Kidney (tissue), 14 donors: ENCODE data around the gene RHEB. TPM values are rescaled to one million over a fixed set of nuclear protein-coding genes. Genes with fewer than 3 reads are reported as not detected.

Experiments
- DNase-seq, 5 donors: peaks; one replicate each; pipeline ENCODE4 v3.0.0-alpha.2; 2013 to 2020
- FAIRE-seq: peaks from 2 replicates; lab custom pipeline; 2012; peaks lifted over from hg19 to GRCh38; lab: Jason Lieb, UNC
- H3K27ac ChIP-seq, 2 donors: one replicate each; pipeline ENCODE4 v1.7.0; 2013; ENCODE audit warnings: low read depth in 2 of 2, low read length in 2 of 2, inconsistent platforms in 1 of 2
- H3K27me3 ChIP-seq: one replicate; pipeline ENCODE4 v1.7.1; 2013; ENCODE audit warnings: low read length, inconsistent platforms; ENCODE audit not compliant: control insufficient read depth, insufficient read depth
- H3K36me3 ChIP-seq, 3 donors: one replicate each; pipeline versions ENCODE4 v1.7.0 to v1.7.1; 2013; ENCODE audit warnings: low read length in 3 of 3, control low read depth in 1 of 3, inconsistent platforms in 1 of 3; ENCODE audit not compliant: insufficient read depth in 3 of 3, control insufficient read depth in 2 of 3
- H3K4me1 ChIP-seq, 3 donors: one replicate each; pipeline versions ENCODE4 v1.7.0 to v1.7.1; 2013; ENCODE audit warnings: low read length in 3 of 3, inconsistent platforms in 1 of 3, low read depth in 1 of 3; ENCODE audit not compliant: control insufficient read depth in 2 of 3, insufficient read depth in 2 of 3
- H3K4me3 ChIP-seq, 3 donors: one replicate each; pipeline versions ENCODE4 v1.7.0 to v1.8.1; 2013; ENCODE audit warnings: low read length in 3 of 3, control low read depth in 1 of 3, inconsistent platforms in 1 of 3
- H3K9ac ChIP-seq, 3 donors: one replicate each; pipeline versions ENCODE4 v1.7.0 to v1.7.1; 2013; ENCODE audit warnings: low read length in 3 of 3, control low read depth in 1 of 3, inconsistent platforms in 1 of 3
- H3K9me3 ChIP-seq, 3 donors: one replicate each; pipeline versions ENCODE4 v1.7.0 to v1.7.1; 2013; ENCODE audit warnings: low read length in 3 of 3, control low read depth in 1 of 3, inconsistent platforms in 1 of 3; ENCODE audit not compliant: control insufficient read depth in 2 of 3, insufficient read depth in 1 of 3
- intact Hi-C: fragments of 100-400 bp; cut with DNase I; formaldehyde crosslinking; loops from one replicate; pipeline ENCODE4 v1.11.1; 2022
- polyA plus RNA-seq: library from polyadenylated mRNA; stranded (reverse); fragments of 350-450 nt; fragmentation: Illumina TruSeq; extraction: RNeasy Lipid Tissue Mini Kit (QIAGEN cat#74804); gene quantifications from one replicate; pipeline ENCODE4 v1.2.3, GENCODE V29; 2014; ENCODE audit warnings: low read depth, low replicate concordance; ENCODE audit not compliant: insufficient read depth
- total RNA-seq: library from RNA; stranded (reverse); fragmentation: NEBNext Ultra II Directional; extraction: Animal tissue kit (Norgen Biotek cat#: 25700); gene quantifications from one replicate; pipeline ENCODE4 v1.2.1, GENCODE V29; 2021
- TF ChIP-seq, protein P1 (sequence below): IDR thresholded peaks from 3 replicates; pipeline ENCODE4 v1.5.1; 2012; ENCODE audit warnings: mild to moderate bottlenecking, moderate library complexity, borderline replicate concordance; ENCODE audit not compliant: insufficient read depth; ENCODE audit errors: extremely low read depth
- donor health status: control.
- donor health status: control.
- donor health status: control.
- donor health status: control.
- donor health status: control.
- donor health status: DM: yes; HTN: yes; CAD: no.
- donor health status: Normal renal cell carcinoma (clear cell type).

Gene RHEB
- total and polyA plus RNA-seq, 2 donors from 2014 or later, result 92.7 to 123 TPM

DNA sequence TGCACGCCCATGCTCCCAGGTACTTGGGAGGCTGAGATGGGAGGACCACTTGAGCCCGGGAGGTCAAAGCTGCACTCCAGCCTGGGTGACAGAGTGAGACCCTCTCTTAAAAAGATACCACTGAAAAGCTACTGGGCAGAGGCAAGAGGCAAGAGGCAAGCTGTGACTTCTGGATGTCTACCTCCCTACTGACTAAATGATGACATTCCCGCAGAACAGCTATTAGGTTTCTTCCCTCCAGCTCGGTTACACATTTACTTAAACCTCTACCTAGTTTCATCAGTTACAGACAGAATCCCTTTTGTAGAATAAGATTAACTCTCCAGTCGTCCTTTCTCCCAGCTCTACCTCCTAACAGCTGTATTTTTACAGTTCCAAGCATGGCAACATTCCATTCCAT is 21.2 kb downstream of the RHEB start:
- H3K9me3 ChIP-seq, result no peaks in the 10 kb centered on the region
- DNase-seq, result peak in 2 of 5 donors; percentile 62 to 63
- no peak overlapping the region for H3K27ac ChIP-seq
- H3K4me1 ChIP-seq, result peaks cover 0 to 5% (median 0%) of the 10 kb centered on the region in 3 donors
- intact Hi-C loops, result no loop called here
- FAIRE-seq, result no peak
- TF ChIP-seq, protein P1, sequence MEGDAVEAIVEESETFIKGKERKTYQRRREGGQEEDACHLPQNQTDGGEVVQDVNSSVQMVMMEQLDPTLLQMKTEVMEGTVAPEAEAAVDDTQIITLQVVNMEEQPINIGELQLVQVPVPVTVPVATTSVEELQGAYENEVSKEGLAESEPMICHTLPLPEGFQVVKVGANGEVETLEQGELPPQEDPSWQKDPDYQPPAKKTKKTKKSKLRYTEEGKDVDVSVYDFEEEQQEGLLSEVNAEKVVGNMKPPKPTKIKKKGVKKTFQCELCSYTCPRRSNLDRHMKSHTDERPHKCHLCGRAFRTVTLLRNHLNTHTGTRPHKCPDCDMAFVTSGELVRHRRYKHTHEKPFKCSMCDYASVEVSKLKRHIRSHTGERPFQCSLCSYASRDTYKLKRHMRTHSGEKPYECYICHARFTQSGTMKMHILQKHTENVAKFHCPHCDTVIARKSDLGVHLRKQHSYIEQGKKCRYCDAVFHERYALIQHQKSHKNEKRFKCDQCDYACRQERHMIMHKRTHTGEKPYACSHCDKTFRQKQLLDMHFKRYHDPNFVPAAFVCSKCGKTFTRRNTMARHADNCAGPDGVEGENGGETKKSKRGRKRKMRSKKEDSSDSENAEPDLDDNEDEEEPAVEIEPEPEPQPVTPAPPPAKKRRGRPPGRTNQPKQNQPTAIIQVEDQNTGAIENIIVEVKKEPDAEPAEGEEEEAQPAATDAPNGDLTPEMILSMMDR, result no peak
- no peaks in the 10 kb centered on the region for H3K27me3 ChIP-seq
- H3K9ac ChIP-seq, result no peak overlapping the region
- H3K4me3 ChIP-seq, result no peak overlapping the region
- no peaks in the 10 kb centered on the region for H3K36me3 ChIP-seq

DNA sequence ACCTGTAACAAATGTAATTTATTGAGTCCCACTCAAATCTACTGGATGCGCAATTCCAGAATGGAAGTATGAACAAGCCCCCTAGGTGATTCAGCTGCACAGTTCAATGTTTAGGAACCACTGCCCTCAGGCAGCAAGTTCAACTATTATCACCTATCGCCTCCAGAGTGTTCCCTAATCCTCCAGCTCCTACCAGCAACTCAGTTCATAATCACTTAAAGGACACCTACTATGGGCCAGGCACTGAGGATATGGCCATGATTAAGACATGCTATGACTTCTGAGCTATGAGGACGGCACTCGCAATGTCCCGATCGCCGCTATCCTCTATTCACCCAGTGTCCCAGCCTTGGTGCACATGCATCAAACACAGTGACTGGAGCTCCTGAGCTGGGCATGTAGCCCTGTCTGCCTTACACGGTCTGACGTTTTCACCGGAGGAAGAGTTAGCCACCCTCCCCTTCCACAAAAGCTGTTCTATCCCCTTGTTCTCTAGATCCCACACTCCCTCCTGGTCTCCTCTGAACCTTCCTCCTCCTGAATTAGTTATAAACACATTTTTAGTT is 22.3 kb downstream of the RHEB start:
- H3K27ac ChIP-seq, result no peak overlapping the region
- peaks cover 0 to 5% (median 0%) of the 10 kb centered on the region in 3 donors for H3K4me1 ChIP-seq

DNA sequence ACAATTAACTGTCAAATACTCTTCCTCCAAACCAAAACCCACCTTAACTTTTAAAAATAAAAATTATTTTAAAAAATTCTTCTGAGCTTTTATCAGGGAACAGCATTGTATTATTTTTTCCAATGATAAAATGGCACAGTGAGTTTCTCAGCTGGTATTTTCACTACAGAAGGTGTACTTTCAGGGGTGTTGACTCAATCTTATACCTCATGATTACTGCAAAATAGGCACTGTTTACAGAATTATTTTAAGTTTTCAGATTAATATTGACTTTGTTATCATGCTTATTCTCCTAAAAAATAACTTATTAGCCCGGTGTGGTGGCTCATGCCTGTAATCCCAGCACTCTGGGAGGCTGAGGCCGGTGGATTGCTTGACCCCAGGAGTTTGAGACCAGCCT is 24.3 kb downstream of the RHEB start:
- H3K27me3 ChIP-seq, result no peaks in the 10 kb centered on the region
- DNase-seq, result no peak
- no peaks in the 10 kb centered on the region for H3K36me3 ChIP-seq
- H3K9me3 ChIP-seq, result no peaks in the 10 kb centered on the region
- no peak overlapping the region for H3K4me3 ChIP-seq
- peaks cover 0 to 7% (median 0%) of the 10 kb centered on the region in 3 donors for H3K4me1 ChIP-seq
- FAIRE-seq, result no peak
- H3K9ac ChIP-seq, result no peak overlapping the region
- TF ChIP-seq, protein P1, result no peak
- intact Hi-C loops, result no loop called here
- H3K27ac ChIP-seq, result no peak overlapping the region

More for the DNA sequence above, 22.3 kb downstream of the RHEB start:
- Histone ChIP-seq H3K9me3 (no peaks in the 10 kb centered on the region), H3K27me3 (no peaks in the 10 kb centered on the region), H3K9ac (no peak overlapping the region), H3K4me3 (no peak overlapping the region), H3K36me3 (no peaks in the 10 kb centered on the region)
- TF ChIP-seq, protein P1, result no peak
- DNase-seq, result no peak
- intact Hi-C loops, result no loop called here
- no peak for FAIRE-seq
